Measurements from ENCODE around the gene TOR1AIP2. TPM values are rescaled to one million over a fixed set of nuclear protein-coding genes. Genes with fewer than 3 reads are reported as not detected.

Gene TOR1AIP2
- total RNA-seq, 1 experiment from 2014 or later = 63.6 TPM

GRCh38 chr1:179793281-179793680 is 84.3 kb downstream of the TOR1AIP2 start:
- no peak for DNase-seq
- Histone ChIP-seq H3K36me3 (no peaks in the 10 kb centered on the region), H3K4me1 (no peaks in the 10 kb centered on the region), H3K9me3 (replicated peaks) (no peaks in the 10 kb centered on the region), H3K27ac (no peak overlapping the region), H3K4me3 (no peak overlapping the region), H3K27me3 (no peaks in the 10 kb centered on the region)

Other genes with a start within 250 kb of the TOR1AIP2 start
- gene FAM163A, start 134.5 kb downstream of the TOR1AIP2 start, total RNA-seq (2014; rRNA removed; shearing (Covaris generic)) = not detected in 2 replicates
- 36.1 and 38.9 TPM in 2 replicates for gene TOR1AIP1, start 4.5 kb upstream of the TOR1AIP2 start, total RNA-seq (2014; rRNA removed; shearing (Covaris generic))
- gene CEP350, start 77.0 kb upstream of the TOR1AIP2 start, total RNA-seq (2014; rRNA removed; shearing (Covaris generic)) = 31.8 and 46.6 TPM in 2 replicates

All from SJCRH30 (cell line).